ENCODE measurements around the gene MTMR12.

DNA sequence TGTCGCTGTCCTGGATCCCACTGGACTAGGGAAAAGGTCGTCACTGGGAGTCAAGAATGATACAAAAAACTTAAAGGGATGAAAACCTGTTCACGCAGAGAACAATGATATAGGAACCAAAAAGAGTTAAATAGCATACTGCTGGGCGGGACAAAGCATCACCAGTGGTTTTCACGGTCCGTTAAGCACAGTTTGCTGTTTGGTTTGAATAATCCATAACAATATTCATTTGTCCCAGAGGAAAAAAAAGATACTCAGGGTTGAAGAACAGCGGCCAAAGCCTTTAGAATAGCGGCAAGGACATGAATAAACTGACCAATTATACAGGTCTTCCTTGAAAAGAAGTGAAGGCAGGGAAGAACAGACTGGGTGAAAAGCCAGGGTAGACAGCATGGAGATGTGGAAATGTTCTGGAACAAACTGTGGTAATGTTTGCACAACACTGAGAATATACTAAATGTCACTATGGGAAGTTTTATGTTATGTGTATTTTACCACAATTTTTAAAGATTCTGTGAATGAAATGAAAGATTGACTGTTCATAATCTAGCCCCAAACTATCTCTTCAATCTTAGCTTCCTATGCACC, 60.8 kb downstream of the MTMR12 start:
- TF ChIP-seq CTCF (optimal IDR thresholded peaks at IDR 0.05 in 1 of 3, IDR thresholded peaks at IDR 0.05 in 1 of 3, conservative IDR thresholded peaks at IDR 0.05 in 1 of 3; ENCODE audit: extremely low read depth in 1 of 3, insufficient read depth in 2 of 3, low read length in 3 of 3) (no peak), EZH2 (IDR thresholded peaks at IDR 0.05; ENCODE audit: low read length) (no peak)
